CD4-positive, CD25-positive, alpha-beta regulatory T cell (primary cell): ENCODE results near the gene USP49. TPM values are rescaled to one million over a fixed set of nuclear protein-coding genes. Genes with fewer than 3 reads are reported as not detected.

Experiments used
- ATAC-seq, 2 donors: fragments of 150-1000 bp; cut with Tn5 transposase; one replicate each; pipeline ENCODE4 v1.10.0; 2021; ENCODE audit warnings: low read depth in 2 of 2, moderate number of reproducible peaks in 2 of 2, moderate library complexity in 1 of 2
- DNase-seq, 3 donors: peaks; one replicate each; pipeline versions ENCODE4 v3.0.0 to v3.0.0-alpha.2; 2012 to 2022; ENCODE audit warnings: mixed read lengths in 1 of 3
- H3K27ac ChIP-seq: one replicate; pipeline ENCODE4 v1.7.0; 2013; ENCODE audit warnings: mild to moderate bottlenecking, low read length; ENCODE audit not compliant: insufficient read depth, poor library complexity, severe bottlenecking
- H3K27me3 ChIP-seq: one replicate; pipeline ENCODE4 v1.7.0; 2013; ENCODE audit warnings: low read length; ENCODE audit not compliant: control insufficient read depth, insufficient read depth
- H3K36me3 ChIP-seq: one replicate; pipeline ENCODE4 v1.7.0; 2013; ENCODE audit warnings: mild to moderate bottlenecking, low read length, moderate library complexity; ENCODE audit not compliant: control insufficient read depth, insufficient read depth
- H3K4me1 ChIP-seq: 2 replicates; pipeline ENCODE4 v1.7.0; 2013; ENCODE audit warnings: mild to moderate bottlenecking, low read length; ENCODE audit not compliant: insufficient read depth, control insufficient read depth, poor library complexity, severe bottlenecking
- H3K4me3 ChIP-seq: one replicate; pipeline ENCODE4 v1.7.0; 2013; ENCODE audit warnings: low read depth, mild to moderate bottlenecking, low read length, moderate library complexity
- H3K9me3 ChIP-seq, 2 experiments: 1 replicate in 1 of 2; 2 replicates in 1 of 2; pipeline ENCODE4 v1.7.0; 2013; ENCODE audit warnings: low read length in 2 of 2, mild to moderate bottlenecking in 1 of 2, moderate library complexity in 1 of 2; ENCODE audit not compliant: control insufficient read depth in 2 of 2
- H3K27ac Mint-ChIP-seq, 3 donors: one replicate each; pipeline ENCODE4 v1.8.0; 2020 to 2022; ENCODE audit warnings: mild to moderate bottlenecking in 3 of 3, mixed read lengths in 3 of 3, moderate library complexity in 2 of 3
- H3K27me3 Mint-ChIP-seq: one replicate; pipeline ENCODE4 v1.8.0; 2022; ENCODE audit warnings: mild to moderate bottlenecking, mixed read lengths
- H3K36me3 Mint-ChIP-seq: one replicate; pipeline ENCODE4 v1.8.0; 2020; ENCODE audit warnings: mixed read lengths
- H3K4me1 Mint-ChIP-seq, 4 donors: one replicate each; pipeline ENCODE4 v1.8.0; 2020 to 2022; ENCODE audit warnings: mixed read lengths in 4 of 4, mild to moderate bottlenecking in 1 of 4
- H3K4me3 Mint-ChIP-seq, 4 donors: one replicate each; pipeline ENCODE4 v1.8.0; 2020 to 2022; ENCODE audit warnings: mild to moderate bottlenecking in 4 of 4, mixed read lengths in 4 of 4, moderate library complexity in 3 of 4
- H3K9me3 Mint-ChIP-seq, 7 donors: one replicate each; pipeline ENCODE4 v1.8.0; 2020 to 2022; ENCODE audit warnings: mixed read lengths in 7 of 7, mild to moderate bottlenecking in 3 of 7, moderate library complexity in 2 of 7
- polyA plus RNA-seq, 4 donors: library from polyadenylated mRNA; unstranded; fragments of 300-500 nt; fragmentation: Illumina TruSeq; gene quantifications; one replicate each; pipeline ENCODE4 v1.2.3, GENCODE V29; 2021
- total RNA-seq: library from RNA; stranded (reverse); gene quantifications from one replicate; pipeline ENCODE4 v1.2.3, GENCODE V29; 2022

USP49 gene
- total and polyA plus RNA-seq, 5 donors from 2014 or later = 0.34 to 2.9 (median 0.52) TPM

- Mint-ChIP-seq H3K36me3 (no peaks in the 10 kb centered on the region), H3K4me1 (no peaks in the 10 kb centered on the region), H3K27ac (no peak overlapping the region), H3K27me3 (peaks cover 8% of the 10 kb centered on the region), H3K9me3 (peaks cover 0 to 3% (median 0%) of the 10 kb centered on the region in 7 donors), H3K4me3 (no peak overlapping the region)
- H3K9me3 ChIP-seq = no peaks in the 10 kb centered on the region
- no peak for DNase-seq
- peaks cover 2% of the 10 kb centered on the region for H3K27me3 ChIP-seq
- no peak overlapping the region for H3K27ac ChIP-seq
- no peaks in the 10 kb centered on the region for H3K4me1 ChIP-seq
- ATAC-seq = no peak
- no peaks in the 10 kb centered on the region for H3K36me3 ChIP-seq
- no peak overlapping the region for H3K4me3 ChIP-seq
Observed at GRCh38 chr6:41763470-41763869, 131.7 kb downstream of the USP49 start.

GRCh38 chr6:41759905-41760579 is 135.1 kb downstream of the USP49 start:
- no peaks in the 10 kb centered on the region for H3K36me3 Mint-ChIP-seq
- H3K4me1 ChIP-seq = no peaks in the 10 kb centered on the region
- no peak overlapping the region for H3K27ac Mint-ChIP-seq
- no peak for ATAC-seq
- peaks cover 4% of the 10 kb centered on the region for H3K27me3 Mint-ChIP-seq
- H3K36me3 ChIP-seq = no peaks in the 10 kb centered on the region
- peaks cover 0 to 1% (median 0%) of the 10 kb centered on the region in 7 donors for H3K9me3 Mint-ChIP-seq
- H3K4me3 ChIP-seq = no peak overlapping the region
- H3K27me3 ChIP-seq = peaks cover 2% of the 10 kb centered on the region
- no peak overlapping the region for H3K27ac ChIP-seq
- H3K4me1 Mint-ChIP-seq = peaks cover 0 to 2% (median under 1%) of the 10 kb centered on the region in 4 donors
- no peaks in the 10 kb centered on the region for H3K9me3 ChIP-seq
- H3K4me3 Mint-ChIP-seq = no peak overlapping the region
- no peak for DNase-seq

- Mint-ChIP-seq H3K9me3 (peaks cover 0 to 1% (median 0%) of the 10 kb centered on the region in 7 donors), H3K4me1 (peaks cover 0 to 2% (median under 1%) of the 10 kb centered on the region in 4 donors), H3K27ac (no peak overlapping the region), H3K4me3 (no peak overlapping the region), H3K27me3 (peaks cover 9% of the 10 kb centered on the region), H3K36me3 (no peaks in the 10 kb centered on the region)
- Histone ChIP-seq H3K4me3 (no peak overlapping the region), H3K9me3 (no peaks in the 10 kb centered on the region), H3K36me3 (no peaks in the 10 kb centered on the region), H3K27ac (no peak overlapping the region), H3K27me3 (peaks cover 2% of the 10 kb centered on the region), H3K4me1 (no peaks in the 10 kb centered on the region)
- DNase-seq = no peak
- ATAC-seq = no peak
Observed at GRCh38 chr6:41759106-41759904, 135.9 kb downstream of the USP49 start.

GRCh38 chr6:41758641-41759035 is 136.5 kb downstream of the USP49 start:
- Mint-ChIP-seq H3K9me3 (peaks cover 0 to 1% (median 0%) of the 10 kb centered on the region in 7 donors), H3K4me1 (peaks cover 0 to 2% (median under 1%) of the 10 kb centered on the region in 4 donors), H3K27me3 (peaks cover 9% of the 10 kb centered on the region), H3K27ac (no peak overlapping the region), H3K4me3 (no peak overlapping the region), H3K36me3 (no peaks in the 10 kb centered on the region)
- DNase-seq = no peak
- Histone ChIP-seq H3K27me3 (peaks cover 2% of the 10 kb centered on the region), H3K27ac (no peak overlapping the region), H3K4me3 (no peak overlapping the region), H3K9me3 (no peaks in the 10 kb centered on the region), H3K36me3 (no peaks in the 10 kb centered on the region), H3K4me1 (no peaks in the 10 kb centered on the region)
- ATAC-seq = no peak

- no peak for ATAC-seq
- peaks cover 0 to 2% (median under 1%) of the 10 kb centered on the region in 4 donors for H3K4me1 Mint-ChIP-seq
- no peak overlapping the region for H3K4me3 Mint-ChIP-seq
Observed at GRCh38 chr6:41757931-41758640, 137.1 kb downstream of the USP49 start.

GRCh38 chr6:41757271-41757670 is 137.9 kb downstream of the USP49 start:
- Mint-ChIP-seq H3K4me1 (peaks cover 0 to 2% (median under 1%) of the 10 kb centered on the region in 4 donors), H3K4me3 (no peak overlapping the region), H3K27ac (no peak overlapping the region), H3K36me3 (no peaks in the 10 kb centered on the region), H3K9me3 (peaks cover 0 to 1% (median 0%) of the 10 kb centered on the region in 7 donors), H3K27me3 (peaks cover 9% of the 10 kb centered on the region)
- H3K9me3 ChIP-seq = no peaks in the 10 kb centered on the region
- DNase-seq = no peak
- no peak overlapping the region for H3K27ac ChIP-seq
- no peaks in the 10 kb centered on the region for H3K4me1 ChIP-seq
- no peaks in the 10 kb centered on the region for H3K36me3 ChIP-seq
- no peaks in the 10 kb centered on the region for H3K27me3 ChIP-seq
- no peak for ATAC-seq
- H3K4me3 ChIP-seq = no peak overlapping the region

More at GRCh38 chr6:41757931-41758640, 137.1 kb downstream of the USP49 start:
- Mint-ChIP-seq H3K27ac (no peak overlapping the region), H3K36me3 (no peaks in the 10 kb centered on the region), H3K9me3 (peaks cover 0 to 1% (median 0%) of the 10 kb centered on the region in 7 donors), H3K27me3 (peaks cover 9% of the 10 kb centered on the region)
- Histone ChIP-seq H3K27ac (no peak overlapping the region), H3K9me3 (no peaks in the 10 kb centered on the region), H3K36me3 (no peaks in the 10 kb centered on the region), H3K4me3 (no peak overlapping the region), H3K27me3 (peaks cover 2% of the 10 kb centered on the region), H3K4me1 (no peaks in the 10 kb centered on the region)
- DNase-seq = no peak

- Histone ChIP-seq H3K27me3 (no peaks in the 10 kb centered on the region), H3K4me3 (no peak overlapping the region), H3K4me1 (no peaks in the 10 kb centered on the region), H3K27ac (no peak overlapping the region), H3K9me3 (no peaks in the 10 kb centered on the region), H3K36me3 (no peaks in the 10 kb centered on the region)
- Mint-ChIP-seq H3K27me3 (peaks cover 5% of the 10 kb centered on the region), H3K9me3 (peaks cover 0 to 1% (median 0%) of the 10 kb centered on the region in 7 donors), H3K27ac (no peak overlapping the region), H3K4me3 (no peak overlapping the region), H3K36me3 (no peaks in the 10 kb centered on the region), H3K4me1 (peaks cover 0 to 2% (median under 1%) of the 10 kb centered on the region in 4 donors)
- no peak for ATAC-seq
- no peak for DNase-seq
Observed at GRCh38 chr6:41756354-41756753, 138.8 kb downstream of the USP49 start.
